ENCODE results near the gene DSCAML1.

The DSCAML1 gene

DNA sequence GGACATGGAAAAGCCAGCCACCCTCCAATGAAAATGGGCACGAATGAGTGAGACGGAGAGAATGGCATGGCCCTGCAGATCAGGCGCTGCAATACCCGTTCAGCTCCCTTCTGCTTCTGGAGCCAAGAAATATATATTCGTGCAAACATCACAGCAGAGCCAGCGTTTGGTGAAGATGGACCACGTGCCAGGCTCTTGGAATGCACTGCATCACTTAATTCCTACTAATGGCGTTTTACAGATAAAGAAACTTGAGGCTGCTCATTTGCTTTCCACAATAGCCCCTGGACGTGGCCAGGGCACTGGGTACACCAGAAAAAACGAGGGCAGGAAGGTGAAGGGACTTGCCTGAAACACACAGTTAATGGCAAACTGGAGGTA, 29.2 kb upstream of the DSCAML1 start:
- in situ Hi-C loops (cut with MboI; ENCODE audit: low pct_unique_long_range_greater_than_20kb, low sequenced_read_pairs, unreplicated experiment), result no loop called here
- no peak for DNase-seq (ENCODE audit: low spot score)
- TF ChIP-seq, protein P1, sequence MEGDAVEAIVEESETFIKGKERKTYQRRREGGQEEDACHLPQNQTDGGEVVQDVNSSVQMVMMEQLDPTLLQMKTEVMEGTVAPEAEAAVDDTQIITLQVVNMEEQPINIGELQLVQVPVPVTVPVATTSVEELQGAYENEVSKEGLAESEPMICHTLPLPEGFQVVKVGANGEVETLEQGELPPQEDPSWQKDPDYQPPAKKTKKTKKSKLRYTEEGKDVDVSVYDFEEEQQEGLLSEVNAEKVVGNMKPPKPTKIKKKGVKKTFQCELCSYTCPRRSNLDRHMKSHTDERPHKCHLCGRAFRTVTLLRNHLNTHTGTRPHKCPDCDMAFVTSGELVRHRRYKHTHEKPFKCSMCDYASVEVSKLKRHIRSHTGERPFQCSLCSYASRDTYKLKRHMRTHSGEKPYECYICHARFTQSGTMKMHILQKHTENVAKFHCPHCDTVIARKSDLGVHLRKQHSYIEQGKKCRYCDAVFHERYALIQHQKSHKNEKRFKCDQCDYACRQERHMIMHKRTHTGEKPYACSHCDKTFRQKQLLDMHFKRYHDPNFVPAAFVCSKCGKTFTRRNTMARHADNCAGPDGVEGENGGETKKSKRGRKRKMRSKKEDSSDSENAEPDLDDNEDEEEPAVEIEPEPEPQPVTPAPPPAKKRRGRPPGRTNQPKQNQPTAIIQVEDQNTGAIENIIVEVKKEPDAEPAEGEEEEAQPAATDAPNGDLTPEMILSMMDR (IDR thresholded peaks at IDR 0.05; ENCODE audit: extremely low read depth, insufficient read depth, missing control alignments), result no peak

DNA sequence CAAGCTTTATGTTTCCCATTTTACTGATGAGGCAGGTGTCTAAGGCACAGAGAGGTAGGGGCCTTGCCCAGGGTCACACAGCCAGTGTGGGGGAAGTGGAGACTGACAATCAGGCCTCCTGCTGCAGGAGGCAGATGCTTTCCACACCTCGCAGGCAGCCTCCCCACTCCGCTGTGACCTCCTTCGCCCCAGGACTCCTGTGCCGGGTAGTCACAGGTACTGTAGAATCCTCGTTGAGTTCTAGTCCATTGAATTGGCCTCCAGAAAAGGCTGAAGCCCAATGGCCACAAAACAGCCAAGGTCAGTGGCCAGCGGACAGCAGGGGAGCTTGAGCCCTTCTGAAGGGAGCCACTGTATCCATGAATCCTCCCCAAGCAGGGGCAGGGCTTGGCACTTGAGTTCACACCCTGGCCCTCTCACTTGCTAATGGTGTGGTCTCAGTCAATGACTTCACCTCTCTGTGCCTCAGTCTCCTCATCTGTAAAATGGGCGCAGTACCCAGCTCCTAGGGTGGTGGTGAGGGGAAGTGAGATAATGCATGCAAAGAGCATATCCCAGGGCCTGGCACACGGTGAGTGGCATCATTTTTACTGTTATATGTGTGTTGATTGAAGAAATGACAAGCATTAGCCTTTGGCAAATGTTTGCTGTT, 28.6 kb upstream of the DSCAML1 start:
- TF ChIP-seq, protein P1 (IDR thresholded peaks at IDR 0.05; ENCODE audit: extremely low read depth, insufficient read depth, missing control alignments), result no peak
- in situ Hi-C loops (cut with MboI; ENCODE audit: low pct_unique_long_range_greater_than_20kb, low sequenced_read_pairs, unreplicated experiment), result no loop called here
- DNase-seq (ENCODE audit: low spot score), result no peak

DNA sequence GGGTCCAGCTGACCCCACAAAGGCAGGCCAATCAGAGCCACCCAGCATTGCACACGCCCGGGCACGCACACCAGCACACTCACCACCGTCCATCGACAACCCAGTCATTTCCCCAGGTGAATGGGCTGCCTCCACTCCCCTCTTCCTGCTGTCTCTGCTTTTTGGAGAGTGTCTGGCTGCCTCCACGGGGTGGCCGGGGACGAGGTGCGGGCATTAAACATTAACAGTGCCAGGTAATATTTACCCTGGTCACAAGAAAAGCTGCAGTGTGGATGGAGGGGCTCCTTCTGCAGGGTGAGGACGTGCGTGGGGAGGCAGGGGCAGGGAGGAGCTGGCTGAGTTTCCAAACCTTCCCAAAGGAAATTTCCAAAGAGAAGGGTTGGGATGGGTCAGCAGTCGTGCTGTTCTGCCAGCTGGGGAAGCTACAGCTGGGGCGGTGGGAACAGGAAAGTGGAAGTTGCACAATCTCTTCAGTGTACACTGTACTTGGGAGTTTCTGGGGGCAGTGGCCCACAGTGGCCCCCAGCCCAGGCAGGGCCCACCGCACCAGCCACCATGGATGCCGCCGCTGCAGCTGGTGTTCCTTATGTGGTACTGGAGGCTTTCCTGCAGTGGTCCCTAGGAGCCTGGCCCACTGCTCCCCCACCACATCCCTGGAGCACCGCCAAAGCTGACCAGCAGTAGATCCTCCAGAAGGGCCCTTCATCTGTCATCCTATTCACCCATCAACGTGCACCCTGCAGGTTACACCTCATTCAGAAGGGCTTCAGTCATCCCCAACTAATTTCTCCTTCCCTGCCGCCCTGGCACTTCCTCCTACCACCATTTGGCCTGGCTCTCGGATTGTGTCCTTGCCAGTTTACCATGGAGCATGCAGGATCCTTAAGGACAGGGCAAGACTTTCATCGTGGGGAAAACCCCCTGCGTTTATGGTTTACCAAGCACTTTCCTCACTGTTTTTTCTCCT, 27.8 kb upstream of the DSCAML1 start, which contains the start of gene FXYD2:
TSS of gene FXYD2 (minus strand) at position 174 of the 967 bp plus-strand sequence. CDS start at position 108, 66 bp downstream.
- DNase-seq (ENCODE audit: low spot score), result no peak
- TF ChIP-seq, protein P1 (IDR thresholded peaks at IDR 0.05; ENCODE audit: extremely low read depth, insufficient read depth, missing control alignments), result no peak
- in situ Hi-C loops (cut with MboI; ENCODE audit: low pct_unique_long_range_greater_than_20kb, low sequenced_read_pairs, unreplicated experiment), result no loop called here

DNA sequence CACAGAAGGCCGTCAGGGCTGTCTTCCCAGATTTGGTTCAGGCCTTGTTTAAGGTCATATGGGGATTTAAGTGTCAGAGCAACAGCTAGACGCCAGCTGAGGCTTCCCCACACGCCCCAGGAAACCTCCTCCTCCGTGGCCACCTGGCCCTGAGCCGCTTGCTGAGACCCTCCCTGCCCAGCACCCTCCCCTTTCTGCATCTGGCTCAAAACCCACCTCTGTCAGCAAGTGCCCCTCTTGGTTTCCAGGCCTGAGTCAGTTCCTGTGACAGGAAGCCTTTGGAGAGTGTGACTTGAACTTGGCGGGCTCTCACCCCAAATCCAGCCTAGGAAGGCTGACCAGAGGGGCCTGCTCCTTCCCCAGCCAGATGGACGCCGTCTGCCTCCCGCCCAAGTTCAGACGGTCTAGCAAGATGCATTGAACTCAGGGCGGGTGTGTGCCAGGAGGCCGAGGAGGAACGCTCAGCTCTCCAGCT, 27.0 kb upstream of the DSCAML1 start:
- in situ Hi-C loops (cut with MboI; ENCODE audit: low pct_unique_long_range_greater_than_20kb, low sequenced_read_pairs, unreplicated experiment), result no loop called here
- TF ChIP-seq, protein P1 (IDR thresholded peaks at IDR 0.05; ENCODE audit: extremely low read depth, insufficient read depth, missing control alignments), result no peak
- DNase-seq (ENCODE audit: low spot score), result no peak

DNA sequence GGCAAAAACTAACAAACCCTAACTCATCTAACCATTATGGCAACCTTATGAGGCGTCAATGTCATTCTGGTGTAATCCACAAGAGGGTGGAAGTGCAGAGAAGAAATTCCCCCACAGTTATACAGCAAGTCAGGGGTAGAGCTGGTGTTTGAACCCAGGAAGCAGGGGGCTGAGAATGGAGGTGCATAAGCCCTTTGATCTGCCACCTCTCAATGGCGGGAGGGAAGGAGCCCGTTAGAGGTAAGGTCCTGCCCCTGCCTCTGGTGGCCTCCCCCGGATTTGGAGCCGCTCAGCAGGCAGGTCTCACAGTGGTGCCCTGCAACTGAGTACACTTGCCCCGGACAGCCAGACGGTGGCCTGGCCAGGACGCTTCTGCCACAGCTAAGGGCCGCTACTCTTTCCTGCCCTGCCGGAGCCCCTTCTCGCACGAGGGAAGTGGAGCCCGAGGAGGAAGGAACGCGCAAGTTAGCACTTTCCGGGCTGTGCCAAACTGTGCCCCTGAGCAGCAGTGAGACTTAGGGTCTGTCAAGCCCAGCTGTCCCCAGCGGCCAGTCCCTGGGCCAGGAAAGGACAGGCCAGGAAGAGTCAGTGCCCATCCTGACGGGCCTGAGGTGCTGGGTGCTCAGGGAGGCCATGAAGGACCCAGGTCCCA, 26.4 kb upstream of the DSCAML1 start:
- in situ Hi-C loops (cut with MboI; ENCODE audit: low pct_unique_long_range_greater_than_20kb, low sequenced_read_pairs, unreplicated experiment), result no loop called here

More for the DNA sequence above, 26.4 kb upstream of the DSCAML1 start:
- peak; percentile 62 for DNase-seq (ENCODE audit: low spot score)
- TF ChIP-seq, protein P1 (IDR thresholded peaks at IDR 0.05; ENCODE audit: extremely low read depth, insufficient read depth, missing control alignments), result peak; percentile 24
